Spleen (tissue), 11 donors: ENCODE results near the gene GPC3. TPM values are rescaled to one million over a fixed set of nuclear protein-coding genes. Genes with fewer than 3 reads are reported as not detected.

Source experiments
- DNase-seq: peaks from one replicate; pipeline ENCODE4 v3.0.0-alpha.2; 2020
- H3K27ac ChIP-seq, 8 donors: fragments of 200-600 bp; sonication (generic) in 7 of 8; 1 replicate in 4 of 8; 2 replicates in 4 of 8; pipeline versions ENCODE4 v1.5.0 to v1.8.0; 2016 to 2021; ENCODE audit warnings: inconsistent platforms in 4 of 8, mild to moderate bottlenecking in 4 of 8, moderate library complexity in 1 of 8
- H3K27me3 ChIP-seq, 7 donors: fragments of 200-600 bp; sonication (generic) in 6 of 7; replicated peaks in 1 of 7; 1 replicate in 4 of 7; 2 replicates in 3 of 7; pipeline versions ENCODE4 v1.5.0 to v1.8.0; 2016 to 2021; ENCODE audit warnings: inconsistent platforms in 3 of 7, mild to moderate bottlenecking in 1 of 7
- H3K36me3 ChIP-seq, 6 donors: fragments of 200-600 bp; sonication (generic) in 5 of 6; 1 replicate in 4 of 6; 2 replicates in 2 of 6; pipeline versions ENCODE4 v1.5.0 to v1.8.0; 2016 to 2021; ENCODE audit warnings: inconsistent platforms in 2 of 6
- H3K4me1 ChIP-seq, 6 donors: fragments of 200-600 bp; sonication (generic) in 5 of 6; 1 replicate in 3 of 6; 2 replicates in 3 of 6; pipeline versions ENCODE4 v1.5.0 to v1.8.0; 2016 to 2021; ENCODE audit warnings: inconsistent platforms in 3 of 6
- H3K4me3 ChIP-seq, 8 donors: fragments of 200-600 bp; sonication (generic) in 7 of 8; 1 replicate in 4 of 8; 2 replicates in 4 of 8; pipeline versions ENCODE4 v1.5.0 to v1.8.0; 2016 to 2021; ENCODE audit warnings: inconsistent platforms in 4 of 8, mild to moderate bottlenecking in 4 of 8, moderate library complexity in 2 of 8
- H3K9me3 ChIP-seq, 8 donors: fragments of 200-600 bp; sonication (generic) in 7 of 8; 1 replicate in 4 of 8; 2 replicates in 4 of 8; pipeline versions ENCODE4 v1.5.0 to v1.8.0; 2016 to 2021; ENCODE audit warnings: inconsistent platforms in 4 of 8
- POLR2A ChIP-seq, 3 donors: fragments of 450-650 bp; IDR thresholded peaks; one replicate each; pipeline ENCODE4 v1.5.1; 2017; ENCODE audit warnings: antibody characterized with exemption in 3 of 3, mild to moderate bottlenecking in 1 of 3
- POLR2AphosphoS5 ChIP-seq, 3 donors: sonication (generic); formaldehyde crosslinking; IDR thresholded peaks; one replicate each; pipeline ENCODE4 v1.5.1; 2017; ENCODE audit warnings: antibody characterized with exemption in 3 of 3
- WGBS, 5 donors: extraction: QIAGEN DNeasy Blood & Tissue Kit in 3 of 5; methylation state at CpG; one replicate each; pipeline versions ENCODE4 v1.1.5 to v1.1.7; 2013 to 2018; 5-methylcytosine and 5-hydroxymethylcytosine counted together
- intact Hi-C: fragments of 100-400 bp; cut with DNase I; formaldehyde crosslinking; loops from one replicate; pipeline ENCODE4 v1.15.0; 2023; ENCODE audit warnings: low total_unique reads
- polyA plus RNA-seq, 3 donors: library from polyadenylated mRNA; stranded (reverse); fragments of 200-250 nt; gene quantifications; one replicate each; pipeline ENCODE4 v1.2.1, GENCODE V29; 2013
- total RNA-seq, 7 donors: library from RNA; depleted of rRNA in 3 of 7; stranded (reverse); fragments of >200 nt in 3 of 7; fragmentation: NEBNext Ultra II Directional in 4 of 7; extraction: Animal tissue kit (Norgen Biotek cat#: 25700) in 4 of 7; gene quantifications; one replicate each; pipeline versions ENCODE4 v1.1.0 to v1.2.1, GENCODE V29; 2016 to 2021
- TF ChIP-seq, protein P1 (sequence below), 11 experiments: fragments of 200-600 bp in 7 of 11; fragments of 450-650 bp in 4 of 11; sonication (generic) in 4 of 11; IDR thresholded peaks in 8 of 11; conservative IDR thresholded peaks in 3 of 11; 1 replicate in 7 of 11; 2 replicates in 4 of 11; pipeline versions ENCODE4 v1.4.0 to v1.8.0; 2016 to 2021; ENCODE audit warnings: antibody characterized with exemption in 11 of 11, inconsistent platforms in 4 of 11, mild to moderate bottlenecking in 1 of 11
- donor health status: healthy with polysubstance abuse.
- donor health status: DM: no; HTN: no; CAD: no; lungs with moderate emphysema.
- donor health status: DM: no; HTN: no; CAD: no.
- donor health status: Bipolar disorder and iron deficiency.
- donor health status: healthy.
- donor health status: DM: no; HTN: no; CAD: no.
- donor health status: DM: yes; HTN: yes; CAD: no.

Gene GPC3
- total and polyA plus RNA-seq, 10 donors = 0.41 to 3.3 (median 1.5) TPM

DNA sequence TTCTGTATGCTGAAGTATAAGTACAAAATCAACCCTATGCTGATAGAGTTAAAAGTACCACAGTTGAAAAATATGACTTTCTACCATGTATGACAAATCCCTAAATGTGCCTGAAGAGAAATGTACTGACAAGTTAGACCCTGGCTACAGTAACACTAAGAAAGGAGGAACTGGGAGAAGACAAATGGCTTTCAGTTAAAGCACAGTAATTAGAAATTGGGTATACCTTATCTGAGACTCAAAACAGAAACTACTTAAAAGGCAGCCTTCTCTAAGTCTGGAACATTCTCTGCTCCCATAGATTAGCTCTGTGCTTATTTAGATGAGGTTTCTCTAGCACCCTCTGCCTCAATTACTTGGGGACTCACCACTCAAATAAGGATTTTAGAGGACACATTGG is 189.1 kb downstream of the GPC3 start:
- H3K4me1 ChIP-seq = no peaks in the 10 kb centered on the region
- TF ChIP-seq, protein P1, sequence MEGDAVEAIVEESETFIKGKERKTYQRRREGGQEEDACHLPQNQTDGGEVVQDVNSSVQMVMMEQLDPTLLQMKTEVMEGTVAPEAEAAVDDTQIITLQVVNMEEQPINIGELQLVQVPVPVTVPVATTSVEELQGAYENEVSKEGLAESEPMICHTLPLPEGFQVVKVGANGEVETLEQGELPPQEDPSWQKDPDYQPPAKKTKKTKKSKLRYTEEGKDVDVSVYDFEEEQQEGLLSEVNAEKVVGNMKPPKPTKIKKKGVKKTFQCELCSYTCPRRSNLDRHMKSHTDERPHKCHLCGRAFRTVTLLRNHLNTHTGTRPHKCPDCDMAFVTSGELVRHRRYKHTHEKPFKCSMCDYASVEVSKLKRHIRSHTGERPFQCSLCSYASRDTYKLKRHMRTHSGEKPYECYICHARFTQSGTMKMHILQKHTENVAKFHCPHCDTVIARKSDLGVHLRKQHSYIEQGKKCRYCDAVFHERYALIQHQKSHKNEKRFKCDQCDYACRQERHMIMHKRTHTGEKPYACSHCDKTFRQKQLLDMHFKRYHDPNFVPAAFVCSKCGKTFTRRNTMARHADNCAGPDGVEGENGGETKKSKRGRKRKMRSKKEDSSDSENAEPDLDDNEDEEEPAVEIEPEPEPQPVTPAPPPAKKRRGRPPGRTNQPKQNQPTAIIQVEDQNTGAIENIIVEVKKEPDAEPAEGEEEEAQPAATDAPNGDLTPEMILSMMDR (IDR thresholded peaks at IDR 0.05 in 8 of 11, conservative IDR thresholded peaks at IDR 0.05 in 3 of 11) = no peak
- TF ChIP-seq POLR2A (IDR thresholded peaks at IDR 0.05) = no peak
- TF ChIP-seq POLR2AphosphoS5 (IDR thresholded peaks at IDR 0.05) = no peak
- intact Hi-C loops = loop anchor here (10.0 kb wide), 1 partner anchor 459 kb away; no protein-coding TSS in a partner anchor

DNA sequence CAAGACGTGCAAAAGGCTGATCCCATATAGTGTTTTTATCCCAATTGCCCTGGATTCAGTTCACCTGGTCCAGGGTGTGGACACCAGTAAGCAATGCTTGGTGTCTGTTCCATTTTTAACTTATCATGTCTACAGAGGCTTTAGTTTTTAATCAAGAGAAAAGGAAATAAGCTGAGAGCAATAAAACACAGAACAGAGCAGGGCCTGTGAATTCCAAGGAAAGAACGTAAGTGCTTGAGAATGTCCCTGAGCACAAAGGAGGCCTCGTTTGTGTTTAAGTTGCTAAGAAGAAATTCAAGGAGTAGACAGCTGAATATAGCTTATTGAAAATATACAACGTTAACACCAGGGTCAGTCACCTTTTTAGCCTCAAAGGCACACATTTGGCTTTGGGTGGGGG is 191.3 kb downstream of the GPC3 start:
- no peaks in the 10 kb centered on the region for H3K9me3 ChIP-seq
- no peak for DNase-seq
- intact Hi-C loops = loop anchor here (10.0 kb wide), 1 partner anchor 461 kb away; no protein-coding TSS in a partner anchor
- no peak for TF ChIP-seq POLR2AphosphoS5 (IDR thresholded peaks at IDR 0.05)
- TF ChIP-seq, protein P1 (IDR thresholded peaks at IDR 0.05 in 8 of 11, conservative IDR thresholded peaks at IDR 0.05 in 3 of 11) = no peak
- TF ChIP-seq POLR2A (IDR thresholded peaks at IDR 0.05) = no peak
- no peaks in the 10 kb centered on the region for H3K36me3 ChIP-seq
- WGBS, 5 donors = 59 to 83% (median 75%) methylated on average over 4 of the region's 4 CpGs
- H3K27me3 ChIP-seq = peaks cover 0 to 10% (median 0%) of the 10 kb centered on the region in 7 donors
- no peak overlapping the region for H3K27ac ChIP-seq
- no peak overlapping the region for H3K4me3 ChIP-seq
- no peaks in the 10 kb centered on the region for H3K4me1 ChIP-seq

More for the DNA sequence above, 189.1 kb downstream of the GPC3 start:
- no peaks in the 10 kb centered on the region for H3K9me3 ChIP-seq
- H3K27me3 ChIP-seq = peaks cover 0 to 4% (median 0%) of the 10 kb centered on the region in 7 donors
- H3K27ac ChIP-seq = no peak overlapping the region
- H3K4me3 ChIP-seq = no peak overlapping the region
- DNase-seq = no peak
- no peaks in the 10 kb centered on the region for H3K36me3 ChIP-seq

DNA sequence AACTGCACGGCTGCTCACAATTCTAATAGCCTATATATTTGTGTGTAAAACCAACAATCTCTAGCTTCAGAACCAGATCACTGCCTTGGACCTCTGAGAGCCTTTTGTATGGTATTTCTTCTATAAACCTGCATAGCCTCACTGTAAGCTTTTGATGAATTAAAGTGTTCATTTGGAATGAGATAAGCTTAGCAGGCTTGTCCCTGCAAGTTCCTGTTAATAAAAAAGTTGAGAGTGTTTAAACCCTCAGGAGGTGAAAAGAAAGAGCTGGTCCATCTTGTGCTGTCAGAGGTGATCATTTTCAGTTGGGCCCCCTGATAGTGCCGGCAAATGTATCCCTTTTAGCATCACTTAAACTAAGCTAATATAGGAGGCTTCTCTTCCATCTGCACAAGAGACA is 191.8 kb downstream of the GPC3 start:
- H3K36me3 ChIP-seq = no peaks in the 10 kb centered on the region
- 79 to 97% (median 88%) methylated on average over 2 of the region's 2 CpGs for WGBS, 5 donors
- intact Hi-C loops = loop anchor here (10.0 kb wide), 1 partner anchor 461 kb away; no protein-coding TSS in a partner anchor

DNA sequence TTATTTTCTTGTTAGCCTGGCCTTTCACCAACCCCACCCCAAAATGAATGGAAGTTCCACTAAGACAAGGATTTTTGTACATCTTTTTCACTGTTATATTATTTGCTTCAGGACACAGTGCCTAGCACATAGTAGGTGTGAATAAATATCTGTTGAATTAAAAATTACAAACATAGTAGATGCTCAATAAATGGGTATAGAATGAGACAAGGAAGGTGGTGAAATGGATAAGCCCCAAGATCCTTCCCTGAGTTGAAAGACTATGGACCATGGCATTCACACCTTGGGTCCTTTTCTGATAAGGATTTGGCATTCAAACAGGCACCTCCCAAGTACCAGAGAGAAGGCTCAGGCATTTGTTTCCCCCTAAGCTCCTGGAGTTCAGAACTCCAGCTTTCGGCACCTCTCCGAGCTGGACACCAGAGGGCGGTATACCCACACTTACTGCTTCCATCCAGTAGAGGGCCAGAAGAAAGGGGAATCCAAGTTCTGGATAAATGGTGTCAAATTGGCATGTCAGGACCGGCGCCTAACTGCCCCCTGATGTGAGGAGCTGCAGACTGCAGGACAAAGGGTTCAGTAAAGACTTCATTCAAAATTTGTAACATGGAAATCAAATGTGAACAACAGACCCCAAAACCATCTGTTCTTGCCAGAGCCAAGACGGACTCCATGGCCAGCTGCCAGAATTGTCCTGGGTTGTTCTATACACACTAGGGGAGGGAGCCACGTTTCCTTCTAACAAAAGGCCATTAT is 193.0 kb downstream of the GPC3 start:
- Histone ChIP-seq H3K36me3 (no peaks in the 10 kb centered on the region), H3K27ac (no peak overlapping the region), H3K4me3 (peak overlapping the region in 1 of 8 donors; percentile 34), H3K9me3 (no peaks in the 10 kb centered on the region), H3K4me1 (no peaks in the 10 kb centered on the region), H3K27me3 (peaks cover 0 to 9% (median 0%) of the 10 kb centered on the region in 7 donors)
- intact Hi-C loops = loop anchor here (10.0 kb wide), 1 partner anchor 462 kb away; no protein-coding TSS in a partner anchor
- DNase-seq = peak; percentile 78
- TF ChIP-seq POLR2AphosphoS5 (IDR thresholded peaks at IDR 0.05) = no peak
- TF ChIP-seq, protein P1 (IDR thresholded peaks at IDR 0.05 in 8 of 11, conservative IDR thresholded peaks at IDR 0.05 in 3 of 11) = peak; percentile 48 to 91 (median 77)
- WGBS, 5 donors = 4 to 15% (median 12%) methylated on average over 6 to 7 of the region's 7 CpGs

More for the DNA sequence above, 191.8 kb downstream of the GPC3 start:
- Histone ChIP-seq H3K27ac (no peak overlapping the region), H3K9me3 (no peaks in the 10 kb centered on the region), H3K4me1 (no peaks in the 10 kb centered on the region), H3K27me3 (peaks cover 0 to 10% (median 0%) of the 10 kb centered on the region in 7 donors), H3K4me3 (no peak overlapping the region)
- no peak for DNase-seq
- TF ChIP-seq POLR2A (IDR thresholded peaks at IDR 0.05) (no peak), POLR2AphosphoS5 (IDR thresholded peaks at IDR 0.05) (no peak)
- TF ChIP-seq, protein P1 (IDR thresholded peaks at IDR 0.05 in 8 of 11, conservative IDR thresholded peaks at IDR 0.05 in 3 of 11) = no peak
